HG02870 (cell line): ENCODE results near the gene MKNK1.

Source experiments
- ATAC-seq: cut with Tn5 transposase; IDR thresholded peaks from one replicate; pipeline ENCODE4 v1.9.1; 2021; ENCODE audit warnings: mild to moderate bottlenecking, moderate library complexity; ENCODE audit not compliant: unreplicated experiment

MKNK1 gene

DNA sequence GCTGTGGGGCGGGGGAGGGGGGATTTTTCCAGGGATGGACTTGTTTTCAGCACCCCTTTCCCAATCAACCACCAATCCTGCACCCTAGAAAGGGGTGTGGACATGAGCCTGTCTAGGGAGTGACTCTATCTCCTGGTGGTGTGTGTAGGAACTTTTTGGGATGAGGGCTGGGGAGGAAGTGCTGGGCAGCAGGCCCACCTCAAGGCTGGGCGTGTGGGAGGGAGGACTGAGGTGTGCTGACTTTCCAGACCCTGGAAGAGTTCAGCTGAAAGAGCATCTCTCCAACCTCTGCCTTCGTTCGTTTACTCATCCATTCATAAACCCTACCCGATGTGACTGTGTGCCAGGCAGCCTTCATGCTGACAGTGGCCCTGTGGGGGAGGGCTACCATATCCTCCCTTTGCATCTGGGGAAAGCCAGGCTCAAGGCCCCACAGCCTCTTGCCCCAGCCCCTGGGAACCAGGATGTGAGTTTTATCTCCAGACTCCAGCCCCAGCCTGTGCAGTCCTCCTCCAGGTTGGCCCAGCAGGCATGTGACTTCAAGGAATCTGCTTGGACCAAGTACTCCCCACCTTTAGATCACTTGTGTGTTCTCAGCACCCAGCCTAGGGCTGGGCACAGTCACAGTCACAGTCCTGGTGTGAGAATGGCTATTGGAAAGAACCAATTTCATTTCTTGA, 59.4 kb downstream of the MKNK1 start:
- no peak for ATAC-seq

GRCh38 chr1:46543761-46544560, 60.1 kb downstream of the MKNK1 start:
- no peak for ATAC-seq

- no peak for ATAC-seq
Measured at GRCh38 chr1:46543382-46543760, 60.7 kb downstream of the MKNK1 start.

DNA sequence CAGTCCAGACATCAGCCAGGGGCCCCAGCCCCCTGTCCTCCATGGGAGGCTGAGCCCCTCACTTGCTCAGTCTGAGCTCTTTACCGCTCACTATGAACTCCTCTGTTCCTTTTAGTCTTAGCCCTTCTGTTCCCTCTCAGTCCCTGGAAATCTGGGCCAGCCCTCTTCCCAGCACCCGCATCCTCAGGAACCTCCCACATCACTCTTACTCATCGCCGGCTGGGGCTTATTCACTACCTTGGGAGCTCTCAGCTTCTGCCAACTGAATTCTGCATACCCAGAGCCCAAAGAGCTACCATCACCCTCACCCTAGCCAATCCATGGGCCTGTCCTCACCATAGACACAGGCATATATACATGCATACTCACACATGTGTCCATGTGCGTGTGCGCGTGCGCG, 64.1 kb downstream of the MKNK1 start:
- no peak for ATAC-seq

GRCh38 chr1:46538147-46538546, 65.9 kb downstream of the MKNK1 start:
- ATAC-seq: no peak

GRCh38 chr1:46537651-46538050, 66.4 kb downstream of the MKNK1 start:
- no peak for ATAC-seq

DNA sequence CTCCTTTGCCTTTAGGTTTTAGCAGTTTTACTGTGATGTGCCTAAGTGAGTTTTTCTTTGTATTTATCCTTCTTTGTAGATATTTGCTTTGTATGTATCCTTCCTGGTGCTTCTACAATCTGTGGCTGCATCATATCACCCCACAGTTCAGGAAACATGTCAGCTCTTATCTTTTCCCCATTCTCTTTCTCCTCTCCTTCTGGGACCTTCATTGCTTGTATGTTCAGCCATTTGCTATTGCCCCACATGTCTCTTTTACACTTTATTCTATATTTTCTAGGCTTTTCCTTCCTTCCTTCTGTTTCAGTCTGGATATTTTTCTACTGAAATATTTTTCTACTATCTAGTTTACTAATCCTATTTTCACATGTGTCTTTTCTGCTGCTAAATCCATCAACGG, 67.5 kb downstream of the MKNK1 start:
- ATAC-seq: no peak

DNA sequence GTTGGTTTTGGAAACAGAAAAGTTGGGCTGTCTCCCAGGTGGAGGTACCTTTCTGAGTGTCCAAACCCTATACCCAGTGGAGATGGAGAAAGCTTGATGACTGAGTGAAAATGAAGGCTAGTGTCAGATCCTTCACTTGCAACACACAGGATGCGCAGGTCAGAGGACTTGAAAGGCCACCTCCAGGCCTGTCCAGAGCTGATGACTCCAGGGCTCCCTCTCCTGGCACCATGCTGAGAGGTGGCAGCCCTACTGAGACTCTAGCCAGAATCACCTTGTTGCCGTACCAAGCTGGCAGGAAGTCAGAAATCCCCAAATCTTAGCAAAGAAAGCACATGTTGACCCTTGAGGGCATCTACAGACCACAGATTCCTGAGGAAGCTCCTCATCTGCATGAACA, 69.0 kb downstream of the MKNK1 start:
- no peak for ATAC-seq

DNA sequence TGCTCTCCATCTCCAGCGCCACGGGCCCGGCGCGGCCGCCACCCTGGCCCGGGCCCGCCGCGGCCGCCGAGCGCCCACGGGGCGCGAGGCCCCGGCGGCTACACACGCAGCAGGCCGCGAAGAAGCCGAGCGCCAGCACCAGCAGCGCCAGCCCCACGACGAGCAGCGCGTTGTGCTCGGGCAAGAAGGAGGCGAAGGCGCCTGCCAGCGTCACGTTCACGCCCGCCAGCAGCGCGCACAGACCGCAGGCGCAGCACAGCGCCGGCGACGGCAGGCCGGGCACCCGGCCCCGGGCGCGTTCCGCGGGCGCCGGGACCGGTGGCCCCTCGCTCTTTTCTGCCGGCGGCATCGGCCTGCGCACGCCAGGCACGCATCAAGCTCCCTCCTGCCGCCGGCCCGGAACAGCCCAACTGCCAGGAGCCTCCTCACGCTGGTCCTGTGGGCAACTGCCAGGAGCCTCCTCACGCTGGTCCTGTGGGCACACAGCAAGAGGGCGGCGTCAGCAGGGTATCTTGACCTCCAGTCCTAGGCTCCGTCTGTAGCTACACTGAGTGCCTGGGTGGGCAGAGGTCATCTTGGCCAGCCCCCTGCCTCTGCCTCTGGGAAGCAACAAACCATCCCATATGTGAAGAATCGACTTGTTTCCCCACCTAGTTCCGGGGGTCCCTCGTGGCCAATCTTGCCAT, 70.7 kb downstream of the MKNK1 start:
- no peak for ATAC-seq

GRCh38 chr1:46532498-46533178, 71.4 kb downstream of the MKNK1 start:
- no peak for ATAC-seq

- no peak for ATAC-seq
Measured at GRCh38 chr1:46532095-46532494, 72.0 kb downstream of the MKNK1 start.

- ATAC-seq: no peak
Measured at GRCh38 chr1:46530791-46531409, 73.2 kb downstream of the MKNK1 start.

DNA sequence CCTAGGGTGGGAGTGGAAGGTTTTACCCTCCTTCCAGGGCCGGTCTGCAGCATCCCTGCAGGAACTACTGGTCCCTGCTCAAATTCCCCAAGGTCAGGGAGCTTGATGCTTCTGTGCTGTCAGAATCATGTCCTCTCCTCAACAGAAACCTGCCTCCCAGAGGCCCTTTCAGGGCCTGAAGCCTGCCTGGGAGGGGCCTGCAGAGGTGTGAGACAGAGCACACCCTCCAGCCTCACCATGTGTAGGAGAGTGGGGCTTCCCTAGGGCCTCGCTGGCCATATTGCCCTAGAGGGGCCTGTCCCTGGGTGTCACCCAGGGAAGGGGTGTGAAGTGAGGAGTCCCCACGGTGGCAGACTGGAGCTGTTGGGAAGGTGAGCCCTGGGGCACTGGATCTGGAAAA, 73.8 kb downstream of the MKNK1 start:
- ATAC-seq: no peak

DNA sequence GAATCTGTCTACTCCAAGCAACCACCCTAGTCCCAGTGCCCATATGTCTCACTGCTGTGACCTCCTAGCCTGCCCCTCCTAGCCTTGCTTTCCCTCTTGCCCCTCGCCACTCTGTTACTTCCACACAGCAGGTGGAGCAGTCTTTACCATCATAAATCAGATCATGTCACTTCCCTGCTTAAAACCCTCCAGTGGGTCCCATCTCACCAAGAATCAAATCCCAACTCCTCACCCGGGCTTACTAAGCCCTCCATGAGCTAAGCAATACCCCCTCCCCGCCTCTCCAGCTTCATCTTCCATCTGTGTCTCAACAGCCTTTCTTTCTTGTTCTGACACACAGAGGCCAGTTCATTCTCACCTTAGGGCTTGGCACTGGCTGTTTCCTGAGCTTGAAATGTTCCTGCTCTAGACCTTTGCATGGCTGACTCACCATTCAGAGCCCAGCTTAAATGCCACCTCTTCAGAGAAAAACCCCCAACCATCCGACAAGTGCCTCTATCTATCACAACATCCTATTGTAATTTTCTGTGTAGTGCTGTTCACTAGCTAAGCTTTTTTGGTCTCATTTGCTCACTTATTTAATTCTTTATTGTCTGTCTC, 74.9 kb downstream of the MKNK1 start:
- ATAC-seq: no peak

DNA sequence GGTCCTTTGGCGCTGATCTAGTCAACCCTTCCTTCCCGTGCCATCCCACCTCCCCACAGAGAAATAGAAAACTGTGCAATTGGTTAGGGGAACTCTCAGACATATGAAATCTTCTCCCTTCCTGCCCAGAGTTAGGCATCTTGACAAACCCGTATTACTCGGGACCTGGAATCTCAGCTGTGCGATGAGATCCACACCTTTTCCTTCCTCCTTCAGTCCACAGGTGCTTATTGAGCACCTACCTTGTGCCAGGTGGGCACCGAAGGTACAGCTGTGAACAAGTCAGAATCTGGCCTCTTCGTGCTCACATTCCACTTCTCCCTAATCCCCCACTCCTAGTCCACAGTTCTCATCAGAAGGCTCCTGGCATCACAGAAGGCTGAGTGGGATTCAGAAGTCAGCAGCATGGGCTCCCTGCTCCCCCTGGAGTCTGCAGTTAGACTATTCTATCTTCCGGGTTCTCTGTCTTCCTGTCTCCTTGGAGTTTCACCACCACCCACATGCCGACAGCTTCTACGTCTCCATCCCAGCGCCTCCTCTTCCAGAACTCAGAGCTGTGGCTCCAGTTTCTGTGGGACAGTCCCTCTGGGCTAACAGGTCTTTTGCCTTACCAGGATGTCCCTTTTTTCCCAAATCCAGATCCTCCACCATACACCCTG, 75.6 kb downstream of the MKNK1 start:
- ATAC-seq: no peak

DNA sequence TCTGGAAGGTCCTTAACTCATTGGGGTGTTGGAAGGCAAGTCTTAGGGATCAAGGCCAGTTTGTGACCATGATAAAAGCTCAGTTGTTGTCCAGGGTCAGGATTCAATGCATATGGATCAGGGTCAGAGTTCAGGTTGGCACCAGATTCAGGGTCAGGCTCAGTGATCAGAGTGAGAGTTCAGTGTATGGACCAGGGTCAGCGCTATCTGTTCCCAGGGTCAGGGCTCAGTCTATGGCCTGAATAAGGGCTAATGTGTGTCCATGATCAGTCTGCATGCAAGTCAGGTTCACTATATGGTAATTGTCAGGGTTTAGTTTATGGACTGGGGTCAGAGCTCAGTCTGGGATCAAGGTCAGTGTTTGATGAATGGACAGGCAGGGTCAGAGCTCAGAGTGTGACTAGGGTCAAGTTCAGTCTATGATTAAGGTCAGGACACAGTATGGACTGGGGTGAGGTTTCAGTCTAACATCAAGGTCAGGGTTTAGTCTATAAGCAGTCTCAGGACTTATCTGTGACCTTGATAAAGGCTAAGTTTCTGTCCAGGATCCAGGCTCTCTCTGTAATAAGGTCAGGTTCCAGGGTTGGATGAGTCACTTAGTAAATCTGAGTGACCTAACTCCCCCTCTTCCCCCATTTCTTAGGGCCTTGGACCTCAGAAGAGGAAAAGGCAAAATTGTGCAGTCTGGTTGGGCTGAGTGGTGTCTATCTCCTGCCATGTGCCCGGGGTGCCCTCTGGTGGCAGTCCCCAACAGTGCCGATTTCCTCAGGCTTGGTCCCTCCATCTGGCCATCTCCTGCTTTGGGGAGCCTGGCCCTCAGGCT, 76.4 kb downstream of the MKNK1 start:
- peak; percentile 66 for ATAC-seq

GRCh38 chr1:46526691-46527291, 77.3 kb downstream of the MKNK1 start:
- ATAC-seq: no peak

DNA sequence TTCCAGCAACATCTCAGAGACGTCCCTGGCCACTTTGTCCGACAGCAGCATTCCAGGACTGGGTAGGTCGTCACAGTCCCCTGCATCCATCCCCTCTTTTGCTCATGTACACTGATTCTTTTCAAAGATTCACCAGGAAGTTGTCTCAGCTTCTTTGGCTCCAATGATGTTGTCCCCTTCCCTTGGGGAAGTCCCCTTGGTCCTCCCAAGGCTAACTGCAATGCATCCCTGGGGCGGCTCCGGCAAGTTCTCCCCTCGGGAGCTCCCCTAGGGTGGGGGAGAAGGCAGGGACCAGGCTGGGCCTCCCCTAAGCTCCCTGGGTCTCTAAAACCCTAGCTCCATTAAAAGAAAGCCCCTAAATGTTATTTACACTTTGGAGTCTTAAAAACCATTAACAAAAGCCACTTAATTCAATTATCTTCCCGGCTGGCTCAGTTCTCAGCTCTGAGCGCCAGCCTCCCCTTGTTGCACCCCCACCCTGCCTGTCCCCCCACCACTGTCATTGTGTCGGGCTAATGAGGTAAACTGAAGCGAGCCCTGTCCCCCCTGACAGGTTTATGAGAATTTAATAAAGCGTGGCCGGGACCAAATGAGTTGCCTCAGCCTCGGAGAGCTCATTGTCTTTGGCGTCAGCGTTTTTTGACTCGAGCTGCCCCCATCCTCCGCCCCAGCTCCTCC, 77.9 kb downstream of the MKNK1 start:
- no peak for ATAC-seq
